Body of pancreas (tissue), 4 donors: Measurements from ENCODE around the gene GGA2.

Experiments used
- CTCF ChIP-seq, 7 experiments: fragments of 450-650 bp in 4 of 7; fragments of 200-600 bp in 3 of 7; sonication (generic) in 3 of 7; IDR thresholded peaks; one replicate each; pipeline ENCODE4 v1.5.1; 2016 to 2019; ENCODE audit warnings: antibody characterized with exemption in 7 of 7
- POLR2A ChIP-seq, 3 donors: fragments of 450-650 bp; IDR thresholded peaks; one replicate each; pipeline ENCODE4 v1.6.1; 2016; ENCODE audit warnings: antibody characterized with exemption in 3 of 3, mild to moderate bottlenecking in 2 of 3

DNA sequence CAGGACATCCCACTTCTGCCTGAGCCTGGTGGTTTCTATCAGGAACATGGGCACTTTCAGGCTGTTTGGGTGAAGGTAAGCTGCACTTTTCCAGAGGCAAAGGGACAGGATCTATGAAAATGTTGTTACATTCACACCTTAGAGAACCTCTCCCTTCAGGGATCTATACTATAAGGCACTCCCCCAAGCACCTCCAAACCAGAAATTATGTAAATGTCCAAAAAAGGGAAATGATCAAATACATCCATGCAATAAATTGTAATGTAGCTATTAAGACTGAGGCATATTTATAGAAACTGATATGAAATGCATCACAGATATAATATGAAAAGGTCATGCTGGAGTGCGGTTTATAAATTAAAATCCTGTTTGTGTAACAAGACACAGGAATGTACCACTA, 34.0 kb downstream of the GGA2 start:
- no peak for TF ChIP-seq CTCF (IDR thresholded peaks at IDR 0.05)
- TF ChIP-seq POLR2A (IDR thresholded peaks at IDR 0.05), result no peak
